Cardiac septum (tissue), 1 donor: ENCODE measurements around the gene ACSF3. TPM values are rescaled to one million over a fixed set of nuclear protein-coding genes. Genes with fewer than 3 reads are reported as not detected.
"Not testable (repeated sequence)": the region's sequence is repeated elsewhere in the genome, so short reads cannot be mapped to it uniquely, and the experiment has no call there.

Experiments
- DNase-seq: peaks from one replicate; pipeline ENCODE4 v3.0.0-alpha.2; 2020; ENCODE audit warnings: low spot score
- intact Hi-C: fragments of 100-400 bp; cut with DNase I; formaldehyde crosslinking; loops from one replicate; pipeline ENCODE4 v1.14.0; 2022
- total RNA-seq: library from RNA; stranded (reverse); fragmentation: NEBNext Ultra II Directional; extraction: Animal tissue kit (Norgen Biotek cat#: 25700); gene quantifications from one replicate; pipeline ENCODE4 v1.2.1, GENCODE V29; 2021
- donor health status: DM: no; HTN: no; CAD: no.

ACSF3 gene
- total RNA-seq, 1 donor from 2014 or later, result 14.7 TPM

DNA sequence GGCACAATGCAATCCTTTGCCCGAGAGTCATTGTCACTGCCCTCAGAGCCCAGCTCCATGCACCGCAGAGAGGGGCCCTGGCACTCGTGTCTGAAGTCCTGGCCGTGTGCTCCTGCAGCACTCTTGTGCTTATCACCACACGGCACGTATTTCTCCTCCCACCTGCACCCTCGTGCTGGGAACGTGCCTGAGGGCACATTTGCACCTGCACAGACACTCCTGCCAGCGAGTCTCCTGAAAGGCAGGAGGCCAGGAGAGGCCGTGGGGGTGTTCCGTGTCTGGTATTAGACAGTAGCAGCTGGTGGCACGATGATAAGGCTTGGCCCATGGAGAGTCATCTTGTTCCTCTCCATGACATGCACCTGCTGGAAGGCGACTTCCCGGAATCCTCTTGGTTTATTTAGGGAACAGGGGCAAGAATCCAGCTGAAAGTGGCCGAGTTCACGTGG, 3.4 kb upstream of the ACSF3 start:
- DNase-seq, result no peak
- intact Hi-C loops, result loop anchor here (10.0 kb wide), 2 partner anchors 125 to 235 kb away; partner anchors contain the start of genes GALNS, TRAPPC2L and ZNF778

DNA sequence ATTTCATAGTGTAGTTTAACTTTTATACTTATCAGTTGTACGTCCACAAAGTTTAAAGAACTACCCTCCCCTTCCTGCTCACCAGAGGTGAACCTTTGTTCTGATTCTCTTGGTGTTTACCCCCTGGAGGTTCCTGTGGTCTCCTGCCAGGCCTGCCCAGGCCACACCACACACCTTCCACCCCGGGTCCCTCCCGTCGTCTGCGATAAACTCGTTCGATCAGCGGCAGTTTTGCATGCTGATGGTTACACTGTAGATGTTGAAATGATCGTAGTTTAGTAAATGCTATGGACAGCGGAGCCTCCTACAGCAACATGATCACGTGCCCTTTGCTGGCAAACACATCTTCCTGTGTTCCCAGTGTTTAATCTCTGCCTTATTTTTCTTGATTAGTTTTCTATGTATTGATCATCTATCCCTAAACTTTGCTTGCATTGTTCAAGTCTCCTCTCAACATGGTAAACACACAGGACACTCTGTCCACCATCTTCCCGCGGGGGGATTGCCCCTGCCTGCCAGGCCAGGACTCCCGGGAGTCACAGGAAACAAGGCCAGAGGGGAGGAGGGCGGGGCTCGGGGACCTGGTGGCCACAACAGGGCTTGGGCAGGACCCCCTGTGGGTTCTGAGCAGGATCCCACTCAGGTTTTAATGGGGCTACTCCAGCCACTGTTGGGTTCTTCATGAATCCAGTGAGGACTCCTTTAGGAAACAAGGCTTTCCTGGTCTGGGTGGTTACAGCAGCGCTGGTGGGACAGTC, 2.8 kb upstream of the ACSF3 start:
- intact Hi-C loops, result loop anchor here (10.0 kb wide), 2 partner anchors 124 to 236 kb away; partner anchors contain the start of genes GALNS, TRAPPC2L and ZNF778

DNA sequence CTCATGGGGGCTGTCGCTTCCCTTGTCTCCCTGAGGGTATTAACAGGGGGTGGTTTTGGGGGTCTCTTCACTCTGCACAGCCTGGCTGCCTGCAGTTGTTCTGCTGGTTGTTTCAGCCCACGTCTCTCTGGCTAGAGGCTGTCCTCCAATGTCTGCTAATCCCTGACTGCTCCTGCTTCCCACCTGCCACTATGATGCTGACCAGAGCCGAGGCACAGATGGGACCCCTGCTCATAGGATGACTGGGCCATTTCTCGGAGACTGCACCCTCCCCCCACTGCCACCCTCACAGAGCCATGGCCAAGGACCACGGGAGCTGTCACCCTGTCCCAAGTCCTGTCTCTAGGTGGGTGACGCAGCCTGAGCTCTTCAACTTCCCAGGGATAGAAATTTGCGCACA, 1.6 kb upstream of the ACSF3 start:
- no peak for DNase-seq
- intact Hi-C loops, result loop anchor here (10.0 kb wide), 2 partner anchors 123 to 237 kb away; partner anchors contain the start of genes GALNS, TRAPPC2L and ZNF778

More for the DNA sequence above, 2.8 kb upstream of the ACSF3 start:
- no peak for DNase-seq

DNA sequence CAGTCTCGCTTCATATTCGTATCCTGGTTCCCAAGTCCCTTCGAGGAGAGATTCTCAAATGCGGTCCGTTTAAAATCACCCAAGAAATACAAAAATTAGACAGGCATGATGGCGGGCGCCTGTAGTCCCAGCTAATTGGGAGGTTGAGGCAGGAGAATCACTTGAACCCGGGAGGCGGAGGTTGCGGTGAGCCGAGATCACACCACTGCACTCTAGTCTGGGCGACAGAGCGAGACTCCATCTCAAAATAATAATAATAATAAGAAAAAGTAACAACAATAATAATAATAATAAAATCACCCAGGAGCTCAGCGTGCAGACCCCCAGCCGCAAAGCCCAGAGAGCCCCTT, 425 bp upstream of the ACSF3 start:
- not testable (repeated sequence) for DNase-seq
- intact Hi-C loops, result loop anchor here (10.0 kb wide), 2 partner anchors 122 to 238 kb away; partner anchors contain the start of genes GALNS, TRAPPC2L and ZNF778

DNA sequence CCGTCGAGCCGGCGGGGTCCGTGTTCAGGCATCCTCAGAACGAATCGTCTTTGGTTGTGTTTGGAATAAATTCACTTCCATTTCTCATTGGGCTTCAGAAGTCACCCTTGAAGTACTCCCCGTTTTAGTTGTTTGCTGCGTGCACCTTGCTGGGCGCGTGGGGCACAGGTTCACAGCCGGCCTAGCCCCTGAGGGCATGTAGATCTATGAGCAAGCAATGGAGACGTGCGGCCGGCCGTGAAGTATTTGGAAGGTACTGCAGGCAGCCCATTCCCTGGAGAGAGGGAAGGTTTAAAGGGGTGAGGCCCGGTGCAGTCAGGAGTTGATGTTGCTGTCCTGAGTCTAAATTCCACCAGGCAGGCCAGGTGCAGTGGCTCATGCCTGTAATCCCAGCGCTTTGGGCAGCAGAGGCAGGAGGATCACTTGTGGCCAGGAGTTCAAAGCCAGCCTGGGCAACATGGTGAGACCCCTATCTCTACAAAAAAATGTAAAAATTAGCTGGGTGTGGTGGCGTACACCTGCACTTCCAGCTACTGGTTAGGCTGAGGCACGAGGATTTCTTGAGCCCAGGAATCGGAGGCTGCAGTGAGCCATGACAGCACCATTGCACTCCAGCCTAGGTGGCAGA, 714 bp downstream of the ACSF3 start:
- no peak for DNase-seq
- intact Hi-C loops, result loop anchor here (10.0 kb wide), 2 partner anchors 120 to 240 kb away; partner anchors contain the start of genes GALNS, TRAPPC2L and ZNF778

DNA sequence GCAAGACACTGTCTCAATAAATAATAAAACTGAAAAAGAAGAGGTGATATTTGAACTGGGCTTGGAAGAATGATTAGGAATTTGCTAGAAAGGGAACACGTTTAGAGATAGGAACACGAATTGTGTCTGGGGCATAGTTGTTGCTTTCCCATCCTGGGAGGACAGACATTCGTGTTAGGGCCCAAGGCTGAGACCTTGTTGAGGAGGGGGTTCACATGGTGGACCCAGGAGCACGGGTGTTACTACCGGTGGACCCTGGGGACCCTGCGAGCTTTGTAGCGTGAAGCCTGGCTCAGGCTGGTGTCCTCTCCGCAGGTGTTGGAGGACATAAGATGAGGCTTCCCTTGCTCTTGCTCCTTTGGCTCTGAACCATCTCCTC, 1.2 kb downstream of the ACSF3 start:
- no peak for DNase-seq
- intact Hi-C loops, result loop anchor here (10.0 kb wide), 2 partner anchors 120 to 240 kb away; partner anchors contain the start of genes GALNS, TRAPPC2L and ZNF778

DNA sequence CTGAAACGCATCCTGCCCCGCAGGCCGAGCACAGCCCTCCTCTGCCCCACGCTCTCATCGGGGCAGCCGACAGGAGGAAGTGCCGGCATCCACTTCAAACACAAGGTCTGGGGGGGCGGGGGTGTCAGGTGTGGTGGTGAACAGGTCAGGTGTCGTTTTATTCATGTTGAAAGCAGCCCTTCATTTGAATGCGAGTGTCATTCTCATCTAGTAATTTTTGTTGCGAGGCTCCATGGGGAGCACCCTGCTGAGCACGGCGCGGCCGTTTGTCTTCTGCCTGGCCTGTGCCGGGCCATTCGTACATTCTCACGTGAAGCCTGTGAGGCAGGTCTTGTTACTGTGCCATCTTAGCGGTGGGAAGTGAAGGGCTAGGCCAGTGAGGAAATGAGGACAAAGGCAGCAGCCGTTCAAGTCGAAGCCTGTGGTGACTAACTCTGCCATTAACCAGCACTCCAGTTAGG, 1.9 kb downstream of the ACSF3 start:
- intact Hi-C loops, result loop anchor here (10.0 kb wide), 2 partner anchors 119 to 241 kb away; partner anchors contain the start of genes GALNS, TRAPPC2L and ZNF778
- no peak for DNase-seq

DNA sequence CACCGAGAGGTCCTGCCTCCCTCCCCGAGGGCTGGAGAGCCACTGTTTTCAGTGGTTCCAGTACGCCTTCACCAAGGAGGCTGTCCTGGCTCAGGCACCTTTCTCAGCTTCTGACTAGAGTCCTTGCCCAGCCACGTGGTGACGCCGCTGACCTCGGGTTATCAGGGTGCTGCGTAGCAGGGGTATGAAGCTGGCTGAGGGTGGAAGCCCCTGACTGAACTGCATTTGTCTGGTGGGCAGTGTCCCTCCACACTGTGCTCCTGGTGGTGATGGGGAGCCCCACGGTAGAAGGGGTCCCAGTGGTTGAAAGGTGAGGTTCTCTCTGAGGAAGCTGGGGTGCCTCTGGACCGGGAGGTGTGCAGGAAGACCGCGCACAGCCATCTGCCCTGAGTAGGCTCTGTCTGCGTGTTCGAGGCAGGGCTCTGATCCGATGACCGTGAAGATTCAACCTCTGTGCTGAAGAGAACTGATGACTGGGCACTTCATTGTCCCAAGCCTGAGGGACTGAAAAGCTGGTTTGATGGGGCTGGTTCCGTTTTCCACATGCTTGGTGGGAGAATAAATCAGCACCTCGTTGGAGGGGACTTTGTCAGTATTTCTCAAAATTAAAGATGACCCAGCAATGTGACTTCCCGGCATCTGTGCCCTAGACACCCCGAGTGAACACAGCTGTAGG, 2.5 kb downstream of the ACSF3 start:
- DNase-seq, result no peak
- intact Hi-C loops, result loop anchor here (10.0 kb wide), 2 partner anchors 119 to 241 kb away; partner anchors contain the start of genes GALNS, TRAPPC2L and ZNF778

DNA sequence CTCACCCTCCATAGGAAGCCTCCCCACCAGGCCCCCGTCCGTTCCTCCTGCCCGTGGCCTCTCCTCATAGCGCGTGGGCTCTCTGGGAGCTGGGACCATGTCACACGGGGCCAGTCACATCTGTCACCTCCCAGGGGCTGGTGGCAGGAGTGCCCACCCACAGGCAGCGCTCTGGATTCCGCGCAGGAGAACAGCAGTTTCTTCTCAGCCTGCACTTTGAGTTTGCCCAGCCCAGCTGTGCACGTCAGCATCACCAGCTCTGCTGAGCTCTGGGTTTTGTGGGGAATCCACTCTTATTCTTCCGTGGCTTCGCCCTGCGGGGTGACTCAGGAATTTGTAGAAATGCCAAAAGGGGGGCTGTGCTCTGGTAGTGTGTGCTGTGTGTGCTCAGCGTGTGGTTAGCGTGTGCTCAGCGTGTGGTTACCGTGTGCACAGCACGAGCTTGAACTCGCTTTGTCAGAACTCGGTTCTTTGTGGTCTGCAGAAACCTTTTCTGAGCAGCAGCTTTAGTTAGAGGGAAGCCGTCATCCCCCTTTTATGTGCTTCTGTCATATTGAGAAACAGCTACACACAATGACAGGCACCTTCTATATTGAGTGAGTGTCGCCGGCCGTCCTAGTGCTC, 3.2 kb downstream of the ACSF3 start:
- intact Hi-C loops, result loop anchor here (10.0 kb wide), 2 partner anchors 118 to 242 kb away; partner anchors contain the start of genes GALNS, TRAPPC2L and ZNF778
- DNase-seq, result no peak

DNA sequence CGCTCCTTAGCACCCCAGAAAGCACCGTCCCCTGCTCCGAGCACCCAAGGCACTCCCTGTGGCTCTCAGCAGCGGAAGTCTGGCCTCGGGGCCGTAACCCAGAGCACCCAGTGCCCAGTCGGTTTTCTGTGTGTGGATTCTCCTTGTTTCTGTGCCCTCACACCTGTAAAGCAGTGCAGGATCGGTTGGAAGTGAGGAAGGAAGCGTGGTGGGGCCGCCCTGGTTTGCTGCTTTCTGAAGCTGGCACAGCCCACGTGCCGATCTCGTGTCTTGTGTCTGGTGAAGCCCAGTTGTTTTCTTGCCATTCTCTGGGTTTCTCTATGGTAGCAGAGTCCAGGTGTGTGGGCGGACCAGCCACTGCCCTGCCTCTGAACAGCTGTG, 3.7 kb downstream of the ACSF3 start:
- DNase-seq, result no peak
- intact Hi-C loops, result loop anchor here (10.0 kb wide), 2 partner anchors 117 to 243 kb away; partner anchors contain the start of genes GALNS, TRAPPC2L and ZNF778

DNA sequence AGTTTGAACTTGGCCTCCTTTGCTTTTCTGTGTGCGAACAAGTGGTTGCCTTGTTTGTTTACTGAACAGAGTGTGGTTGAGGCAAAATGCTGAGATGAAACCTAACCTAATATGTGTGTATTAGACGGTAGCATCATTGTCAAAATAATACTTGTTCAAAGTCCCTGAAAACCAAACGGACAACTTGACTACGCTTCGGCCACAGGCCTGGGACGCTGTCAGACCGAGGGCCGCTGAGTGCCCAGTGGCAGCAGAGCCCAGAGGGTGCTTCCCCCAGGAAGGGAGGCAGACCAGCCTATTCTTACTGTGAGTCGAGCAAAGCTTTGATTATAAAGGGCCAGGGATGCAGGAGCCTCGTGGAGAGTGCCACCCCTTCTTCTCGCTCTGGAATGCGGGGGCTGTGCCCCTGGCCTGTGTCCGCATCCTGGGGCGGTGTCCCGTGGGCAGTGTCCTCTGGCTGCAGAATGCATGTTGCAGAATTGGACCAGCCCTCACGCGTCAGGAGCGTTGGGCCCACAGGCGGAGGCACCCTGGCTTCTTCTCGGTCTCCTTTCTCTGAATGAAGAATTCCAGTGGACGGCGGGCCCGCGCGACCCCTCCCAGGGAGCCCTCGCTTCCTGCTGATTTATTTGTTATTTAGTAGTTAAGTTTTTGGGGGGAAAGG, 5.2 kb downstream of the ACSF3 start:
- no peak for DNase-seq
- intact Hi-C loops, result loop anchor here (10.0 kb wide), 2 partner anchors 116 to 244 kb away; partner anchors contain the start of genes GALNS, TRAPPC2L and ZNF778

DNA sequence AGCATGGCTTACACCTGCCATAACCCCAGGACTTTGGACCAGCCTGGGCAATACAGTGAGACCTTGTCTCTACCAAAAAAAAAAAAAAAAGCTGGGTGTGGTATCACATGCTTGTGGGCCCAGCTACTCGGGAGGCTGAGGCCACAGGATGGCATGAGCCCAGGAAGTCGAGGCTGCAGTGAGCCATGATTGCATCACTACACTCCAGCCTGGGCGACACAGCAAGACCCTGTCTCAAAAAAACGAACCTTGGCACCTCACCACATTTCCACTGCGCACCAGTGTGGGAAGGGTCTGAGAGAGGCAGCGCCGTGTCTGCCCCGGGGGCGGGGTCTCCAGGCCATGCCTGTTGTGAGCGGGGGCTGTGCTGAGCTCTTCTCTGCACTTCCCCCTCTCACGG, 6.3 kb downstream of the ACSF3 start:
- intact Hi-C loops, result loop anchor here (10.0 kb wide), 2 partner anchors 115 to 245 kb away; partner anchors contain the start of genes GALNS, TRAPPC2L and ZNF778
- no peak for DNase-seq

DNA sequence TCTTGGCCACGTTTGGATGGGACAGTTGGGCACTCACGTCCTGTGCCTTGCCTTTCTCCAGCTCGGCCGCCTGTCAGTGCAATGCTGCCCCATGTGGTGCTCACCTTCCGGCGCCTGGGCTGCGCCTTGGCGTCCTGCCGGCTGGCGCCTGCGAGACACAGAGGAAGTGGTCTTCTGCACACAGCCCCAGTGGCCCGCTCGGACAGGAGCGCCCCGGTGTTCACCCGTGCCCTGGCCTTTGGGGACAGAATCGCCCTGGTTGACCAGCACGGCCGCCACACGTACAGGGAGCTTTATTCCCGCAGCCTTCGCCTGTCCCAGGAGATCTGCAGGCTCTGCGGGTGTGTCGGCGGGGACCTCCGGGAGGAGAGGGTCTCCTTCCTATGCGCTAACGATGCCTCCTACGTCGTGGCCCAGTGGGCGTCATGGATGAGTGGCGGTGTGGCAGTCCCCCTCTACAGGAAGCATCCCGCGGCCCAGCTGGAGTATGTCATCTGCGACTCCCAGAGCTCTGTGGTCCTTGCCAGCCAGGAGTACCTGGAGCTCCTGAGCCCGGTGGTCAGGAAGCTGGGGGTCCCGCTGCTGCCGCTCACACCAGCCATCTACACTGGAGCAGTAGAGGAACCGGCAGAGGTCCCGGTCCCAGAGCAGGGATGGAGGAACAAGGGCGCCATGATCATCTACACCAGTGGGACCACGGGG, 7.1 kb downstream of the ACSF3 start:
- DNase-seq, result no peak
- intact Hi-C loops, result no loop called here

DNA sequence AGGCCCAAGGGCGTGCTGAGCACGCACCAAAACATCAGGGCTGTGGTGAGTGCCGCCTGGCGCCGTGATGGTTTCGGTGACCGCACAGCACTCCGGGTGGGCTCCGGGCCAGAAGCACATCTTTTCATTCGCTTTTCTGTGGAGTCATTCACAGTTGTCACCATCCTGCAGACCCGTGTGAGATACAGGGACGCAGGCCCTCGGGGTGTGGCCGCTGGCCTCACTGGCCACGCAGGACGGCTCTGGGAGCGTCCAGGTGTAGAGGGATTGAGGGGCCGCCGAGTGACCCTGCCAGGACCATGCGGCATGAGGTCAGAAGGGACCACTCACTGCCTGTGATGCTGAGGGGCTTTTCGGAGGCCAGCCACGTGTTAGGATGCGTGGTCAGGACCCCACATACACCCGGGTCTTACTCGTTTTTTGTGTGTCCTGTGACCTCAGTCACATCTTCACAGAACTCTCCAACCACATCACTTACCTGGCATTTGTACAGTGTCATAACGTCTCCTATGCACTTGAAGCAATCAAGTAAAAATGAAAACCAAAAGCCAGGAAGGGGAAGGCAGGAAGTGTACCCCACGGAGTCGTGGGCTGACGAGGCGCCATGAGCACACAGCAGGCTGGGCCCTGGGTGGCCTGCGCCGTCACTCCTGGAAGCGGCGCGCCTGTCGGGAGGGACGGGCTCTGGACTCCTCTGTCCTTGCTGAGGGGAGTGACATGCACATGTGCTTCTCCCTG, 7.8 kb downstream of the ACSF3 start:
- intact Hi-C loops, result no loop called here
- DNase-seq, result no peak

DNA sequence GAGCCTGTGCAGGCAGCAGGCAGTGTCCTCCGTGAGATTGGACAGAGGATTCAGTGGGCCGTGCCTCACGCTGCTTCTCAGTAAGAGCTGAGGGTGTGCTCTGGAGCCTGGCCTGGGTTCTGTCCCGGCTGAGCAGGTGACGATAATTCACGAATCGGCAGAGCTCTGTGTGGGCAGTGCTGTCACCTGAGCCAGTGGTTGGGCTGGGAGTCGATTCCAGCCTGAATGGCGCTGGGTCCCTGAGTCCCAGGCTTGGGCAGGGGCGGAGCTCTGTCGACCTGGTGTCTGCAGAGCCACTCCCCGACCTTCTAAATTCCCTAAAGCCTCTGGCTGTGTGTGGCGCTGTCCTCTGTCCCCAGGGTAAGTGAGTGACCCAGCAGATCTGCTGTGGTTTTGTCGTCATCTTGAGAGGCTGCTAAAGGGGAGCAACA, 8.4 kb downstream of the ACSF3 start:
- intact Hi-C loops, result no loop called here
- no peak for DNase-seq

DNA sequence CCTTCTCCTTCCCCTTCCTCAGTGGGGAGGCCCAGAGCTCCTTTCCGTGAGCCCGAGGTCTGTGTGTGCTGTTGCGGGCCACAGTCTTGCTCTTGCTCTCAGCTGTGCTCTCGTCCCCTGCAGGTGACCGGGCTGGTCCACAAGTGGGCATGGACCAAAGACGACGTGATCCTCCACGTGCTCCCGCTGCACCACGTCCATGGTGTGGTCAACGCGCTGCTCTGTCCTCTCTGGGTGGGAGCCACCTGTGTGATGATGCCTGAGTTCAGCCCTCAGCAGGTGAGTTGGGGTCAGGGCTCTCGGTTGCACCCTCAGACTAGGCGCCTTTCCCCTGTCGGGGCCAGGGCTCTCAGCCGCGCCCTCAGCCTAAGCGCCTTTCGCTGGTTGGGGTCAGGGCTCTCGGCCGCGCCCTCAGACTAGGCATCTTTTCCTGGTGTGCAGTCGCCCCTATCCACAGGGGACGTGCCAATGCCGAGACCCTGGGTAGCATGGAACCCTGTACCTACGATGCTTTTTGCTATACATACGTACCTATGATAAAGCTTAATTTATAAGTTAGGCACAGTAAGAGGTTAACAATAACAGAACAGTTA, 8.9 kb downstream of the ACSF3 start:
- intact Hi-C loops, result no loop called here
- DNase-seq, result no peak

DNA sequence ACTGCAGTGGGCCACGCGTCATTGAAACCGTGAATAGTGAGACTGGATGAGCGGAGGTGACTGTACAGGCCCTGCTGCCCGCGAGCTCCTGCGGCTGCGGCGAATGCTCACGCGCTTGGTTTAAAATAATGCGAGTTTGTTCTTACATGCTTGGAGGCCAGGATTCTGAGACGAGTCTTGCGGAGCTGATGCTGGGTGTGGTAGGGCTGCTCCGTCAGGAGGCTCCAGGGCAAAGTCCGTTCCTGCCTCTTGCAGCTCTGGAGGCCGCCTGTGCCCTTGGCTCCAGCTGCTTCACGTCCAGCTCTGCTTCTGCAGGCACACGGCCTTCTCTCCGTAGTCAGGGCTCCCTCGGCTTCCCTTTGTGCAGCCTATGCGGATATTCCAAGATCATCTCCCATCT, 9.5 kb downstream of the ACSF3 start:
- no peak for DNase-seq
- intact Hi-C loops, result no loop called here
